ENCODE results near the gene SMIM5.

Gene SMIM5

DNA sequence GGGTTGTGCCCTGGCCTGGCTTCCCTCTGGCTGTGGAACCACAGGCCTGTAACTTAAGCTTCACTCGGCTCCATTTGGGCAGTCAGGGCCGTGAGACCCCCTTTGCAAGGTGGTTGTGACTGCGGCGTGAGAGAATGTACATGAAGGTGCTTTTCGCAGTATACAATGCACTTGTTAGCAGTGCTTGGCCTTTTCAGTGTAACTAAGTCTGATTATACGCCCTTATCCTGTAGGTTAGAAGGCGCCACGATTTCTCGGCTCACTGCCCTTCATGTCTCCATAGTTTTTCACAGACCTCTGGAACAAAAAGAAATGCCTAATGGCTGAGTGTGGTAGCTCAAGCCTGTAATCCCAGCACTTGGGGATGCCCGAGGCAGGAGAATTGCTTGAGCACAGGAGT is 47.2 kb downstream of the SMIM5 start:
- DNase-seq (ENCODE audit: low read depth), result no peak
- H3K4me3 ChIP-seq (ENCODE audit: low read depth, low read length), result no peak overlapping the region
- TF ChIP-seq, protein P1, sequence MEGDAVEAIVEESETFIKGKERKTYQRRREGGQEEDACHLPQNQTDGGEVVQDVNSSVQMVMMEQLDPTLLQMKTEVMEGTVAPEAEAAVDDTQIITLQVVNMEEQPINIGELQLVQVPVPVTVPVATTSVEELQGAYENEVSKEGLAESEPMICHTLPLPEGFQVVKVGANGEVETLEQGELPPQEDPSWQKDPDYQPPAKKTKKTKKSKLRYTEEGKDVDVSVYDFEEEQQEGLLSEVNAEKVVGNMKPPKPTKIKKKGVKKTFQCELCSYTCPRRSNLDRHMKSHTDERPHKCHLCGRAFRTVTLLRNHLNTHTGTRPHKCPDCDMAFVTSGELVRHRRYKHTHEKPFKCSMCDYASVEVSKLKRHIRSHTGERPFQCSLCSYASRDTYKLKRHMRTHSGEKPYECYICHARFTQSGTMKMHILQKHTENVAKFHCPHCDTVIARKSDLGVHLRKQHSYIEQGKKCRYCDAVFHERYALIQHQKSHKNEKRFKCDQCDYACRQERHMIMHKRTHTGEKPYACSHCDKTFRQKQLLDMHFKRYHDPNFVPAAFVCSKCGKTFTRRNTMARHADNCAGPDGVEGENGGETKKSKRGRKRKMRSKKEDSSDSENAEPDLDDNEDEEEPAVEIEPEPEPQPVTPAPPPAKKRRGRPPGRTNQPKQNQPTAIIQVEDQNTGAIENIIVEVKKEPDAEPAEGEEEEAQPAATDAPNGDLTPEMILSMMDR (IDR thresholded peaks at IDR 0.05; ENCODE audit: low read depth, low read length, missing control alignments), result no peak
- in situ Hi-C loops (cut with HindIII; ENCODE audit: low sequenced_read_pairs), result no loop called here

DNA sequence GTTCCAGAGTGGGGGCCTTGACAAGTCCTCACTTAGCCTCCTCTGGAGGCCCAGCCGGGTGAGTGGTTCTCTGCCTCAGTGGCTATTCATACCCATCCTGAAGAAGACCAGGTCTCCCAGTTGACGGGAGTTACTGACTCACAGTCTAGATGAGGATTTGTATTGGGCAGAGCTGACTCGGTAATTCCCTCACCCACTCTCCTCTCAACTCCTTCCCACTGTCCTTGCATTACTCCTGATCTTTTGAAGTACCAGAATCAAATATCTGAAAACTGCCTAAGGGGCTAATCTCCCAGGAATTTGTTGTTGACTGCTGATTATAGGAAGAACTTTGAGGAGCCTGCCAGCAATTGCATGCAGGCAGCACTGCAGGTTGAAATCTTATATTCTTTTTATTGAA is 48.1 kb downstream of the SMIM5 start:
- no peak overlapping the region for H3K4me3 ChIP-seq (ENCODE audit: low read depth, low read length)
- in situ Hi-C loops (cut with HindIII; ENCODE audit: low sequenced_read_pairs), result no loop called here
- TF ChIP-seq, protein P1 (IDR thresholded peaks at IDR 0.05; ENCODE audit: low read depth, low read length, missing control alignments), result no peak
- DNase-seq (ENCODE audit: low read depth), result no peak

- in situ Hi-C loops (cut with HindIII; ENCODE audit: low sequenced_read_pairs), result no loop called here
- H3K4me3 ChIP-seq (ENCODE audit: low read depth, low read length), result no peak overlapping the region
- DNase-seq (ENCODE audit: low read depth), result no peak
- TF ChIP-seq, protein P1 (IDR thresholded peaks at IDR 0.05; ENCODE audit: low read depth, low read length, missing control alignments), result no peak
Observed at GRCh38 chr17:75683583-75683982, 50.3 kb downstream of the SMIM5 start.

DNA sequence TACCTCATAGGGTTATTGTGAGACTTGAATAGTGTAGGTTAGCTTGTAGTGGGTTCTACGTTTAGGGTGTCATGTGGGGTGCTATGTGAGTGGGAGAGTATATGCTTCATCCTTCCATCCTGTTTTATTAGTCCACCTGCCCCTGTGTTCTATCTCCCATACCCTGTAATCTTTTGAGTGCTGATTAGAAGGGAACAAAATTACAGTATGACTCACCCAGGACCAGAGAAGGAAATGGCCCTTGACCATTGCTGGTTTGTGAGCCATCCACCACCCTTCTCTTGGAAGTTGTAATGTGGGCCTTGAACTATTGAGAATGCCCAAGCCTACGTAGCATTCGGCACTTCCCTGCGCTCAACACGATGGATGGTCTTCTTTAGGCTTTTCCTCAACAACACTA is 51.0 kb downstream of the SMIM5 start:
- TF ChIP-seq, protein P1 (IDR thresholded peaks at IDR 0.05; ENCODE audit: low read depth, low read length, missing control alignments), result no peak
- in situ Hi-C loops (cut with HindIII; ENCODE audit: low sequenced_read_pairs), result no loop called here
- DNase-seq (ENCODE audit: low read depth), result no peak

DNA sequence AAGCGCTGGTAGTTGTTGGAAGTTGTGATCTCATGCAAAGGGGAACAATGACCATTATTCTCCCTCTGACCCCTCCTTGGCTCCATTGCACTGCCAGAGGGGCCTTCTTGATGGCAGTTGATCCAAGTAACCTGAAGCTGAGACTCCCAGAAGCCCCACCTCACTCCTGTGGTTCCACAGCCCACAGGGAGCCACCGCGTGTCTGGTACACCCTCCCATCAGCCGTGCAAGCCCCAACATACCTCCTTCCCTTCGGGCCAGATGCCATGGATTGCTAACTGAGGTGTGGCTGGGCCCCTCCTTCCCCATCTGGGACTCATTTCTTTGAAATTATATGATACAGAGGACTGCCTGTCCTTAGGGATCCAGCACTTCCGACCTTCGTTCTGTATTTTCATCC is 51.7 kb downstream of the SMIM5 start:
- TF ChIP-seq, protein P1 (IDR thresholded peaks at IDR 0.05; ENCODE audit: low read depth, low read length, missing control alignments), result no peak
- DNase-seq (ENCODE audit: low read depth), result no peak
- H3K4me3 ChIP-seq (ENCODE audit: low read depth, low read length), result no peak overlapping the region
- in situ Hi-C loops (cut with HindIII; ENCODE audit: low sequenced_read_pairs), result no loop called here

More for the DNA sequence above, 51.0 kb downstream of the SMIM5 start:
- no peak overlapping the region for H3K4me3 ChIP-seq (ENCODE audit: low read depth, low read length)

GRCh38 chr17:75685499-75685898 is 52.3 kb downstream of the SMIM5 start:
- no peak for DNase-seq (ENCODE audit: low read depth)
- H3K4me3 ChIP-seq (ENCODE audit: low read depth, low read length), result no peak overlapping the region
- TF ChIP-seq, protein P1 (IDR thresholded peaks at IDR 0.05; ENCODE audit: low read depth, low read length, missing control alignments), result no peak
- in situ Hi-C loops (cut with HindIII; ENCODE audit: low sequenced_read_pairs), result no loop called here

Data from astrocyte of the cerebellum (primary cell).